OCI-M1 (cell line): ENCODE measurements around the gene LRFN2.
A peak's percentile ranks its signal among the peaks of the same experiment; 100 is the strongest.

Experiments used
- DNase-seq: peaks from one replicate; lab custom pipeline; 2025; lab: John Stamatoyannopoulos, UW

Gene LRFN2

GRCh38 chr6:40349123-40349900, 237.9 kb downstream of the LRFN2 start:
- DNase-seq = no peak

- no peak for DNase-seq
Measured at GRCh38 chr6:40348591-40348990, 238.6 kb downstream of the LRFN2 start.

- peak; percentile 28 for DNase-seq
Measured at GRCh38 chr6:40347571-40348011, 239.6 kb downstream of the LRFN2 start.

- DNase-seq = no peak
Measured at GRCh38 chr6:40346246-40346645, 240.9 kb downstream of the LRFN2 start.

- DNase-seq = no peak
Measured at GRCh38 chr6:40344566-40345167, 242.5 kb downstream of the LRFN2 start.

GRCh38 chr6:40343877-40344565, 243.1 kb downstream of the LRFN2 start:
- no peak for DNase-seq

GRCh38 chr6:40343318-40343876, 243.8 kb downstream of the LRFN2 start:
- no peak for DNase-seq

GRCh38 chr6:40342723-40343122, 244.4 kb downstream of the LRFN2 start:
- no peak for DNase-seq

- no peak for DNase-seq
Measured at GRCh38 chr6:40341726-40342125, 245.4 kb downstream of the LRFN2 start.
